Activated naive CD4-positive, alpha-beta T cell treated with anti-CD3 and anti-CD28 coated beads, Interleukin-2, amount 50 U/mL, for 72 hours (primary cell): ENCODE results near the gene SLC27A2. TPM values are rescaled to one million over a fixed set of nuclear protein-coding genes. Genes with fewer than 3 reads are reported as not detected.
A peak's percentile ranks its signal among the peaks of the same experiment; 100 is the strongest.
"Not testable (repeated sequence)": the region's sequence is repeated elsewhere in the genome, so short reads cannot be mapped to it uniquely, and the experiment has no call there.

Source experiments
- ATAC-seq, 2 donors: fragments of 150-1000 bp; cut with Tn5 transposase; 2 replicates each; pipeline ENCODE4 v1.10.0; 2021; ENCODE audit warnings: mild to moderate bottlenecking in 2 of 2, moderate library complexity in 2 of 2
- DNase-seq, 2 donors: peaks; one replicate each; pipeline ENCODE4 v3.0.0; 2021 to 2022; ENCODE audit warnings: low spot score in 2 of 2
- H3K27ac Mint-ChIP-seq, 2 donors: one replicate each; pipeline ENCODE4 v1.8.0; 2022; ENCODE audit warnings: mild to moderate bottlenecking in 2 of 2, mixed read lengths in 2 of 2
- H3K36me3 Mint-ChIP-seq, 2 donors: one replicate each; pipeline ENCODE4 v1.8.0; 2022; ENCODE audit warnings: mixed read lengths in 2 of 2
- H3K9me3 Mint-ChIP-seq, 2 donors: one replicate each; pipeline ENCODE4 v1.8.0; 2022; ENCODE audit warnings: mixed read lengths in 2 of 2
- total RNA-seq, 2 donors: library from RNA; stranded (reverse); gene quantifications; one replicate each; pipeline ENCODE4 v1.2.3, GENCODE V29; 2022

SLC27A2 gene
- total RNA-seq, 2 donors from 2014 or later = 20.1 to 54.7 TPM

GRCh38 chr15:50182219-50183013, 420 bp downstream of the SLC27A2 start:
- peaks cover 20 to 52% of the 10 kb centered on the region in 2 donors for H3K36me3 Mint-ChIP-seq
- DNase-seq (peak; percentile 55 to 70), ATAC-seq (peak; percentile 64 to 69)
- H3K27ac Mint-ChIP-seq = peak overlapping the region; percentile 87 to 94
- peaks cover 0 to 5% of the 10 kb centered on the region in 2 donors for H3K9me3 Mint-ChIP-seq

DNA sequence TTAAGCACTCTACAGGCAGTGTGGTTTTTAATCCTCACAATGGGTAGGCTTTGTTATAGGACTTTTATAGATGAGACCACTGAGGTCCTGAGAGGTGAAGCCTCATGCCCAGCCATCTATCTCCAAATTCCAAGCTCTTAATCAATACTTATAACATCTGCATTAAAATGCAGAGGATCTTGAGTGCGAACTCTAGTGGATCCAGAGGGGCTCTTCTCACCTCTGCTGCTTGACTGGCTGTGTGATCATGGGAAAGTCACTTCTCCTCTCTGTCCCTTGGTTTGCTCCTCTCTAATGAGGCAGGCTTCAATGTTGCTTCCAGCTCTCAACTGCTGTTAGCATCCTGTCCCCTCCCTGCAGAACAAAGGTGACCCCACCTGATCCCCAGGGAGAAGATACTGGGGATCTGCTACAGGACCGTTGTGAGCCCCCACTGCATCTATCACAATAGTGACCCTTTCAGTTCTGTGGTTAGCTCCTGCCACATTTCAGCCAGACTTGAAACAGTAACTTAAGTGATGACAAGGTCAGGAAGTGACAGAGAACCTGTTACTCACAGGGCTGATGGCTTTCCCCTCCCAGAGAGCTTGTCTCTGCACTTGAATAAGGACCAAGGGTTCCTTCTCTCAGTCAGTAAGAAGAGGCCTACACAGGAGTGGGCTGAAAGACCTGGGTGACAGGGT, 1.3 kb downstream of the SLC27A2 start:
- DNase-seq (peak; percentile 28 to 62), ATAC-seq (peak; percentile 69 to 83)
- Mint-ChIP-seq H3K27ac (peak overlapping the region; percentile 70 to 87), H3K9me3 (peaks cover 0 to 10% of the 10 kb centered on the region in 2 donors), H3K36me3 (peaks cover 23 to 54% of the 10 kb centered on the region in 2 donors)

DNA sequence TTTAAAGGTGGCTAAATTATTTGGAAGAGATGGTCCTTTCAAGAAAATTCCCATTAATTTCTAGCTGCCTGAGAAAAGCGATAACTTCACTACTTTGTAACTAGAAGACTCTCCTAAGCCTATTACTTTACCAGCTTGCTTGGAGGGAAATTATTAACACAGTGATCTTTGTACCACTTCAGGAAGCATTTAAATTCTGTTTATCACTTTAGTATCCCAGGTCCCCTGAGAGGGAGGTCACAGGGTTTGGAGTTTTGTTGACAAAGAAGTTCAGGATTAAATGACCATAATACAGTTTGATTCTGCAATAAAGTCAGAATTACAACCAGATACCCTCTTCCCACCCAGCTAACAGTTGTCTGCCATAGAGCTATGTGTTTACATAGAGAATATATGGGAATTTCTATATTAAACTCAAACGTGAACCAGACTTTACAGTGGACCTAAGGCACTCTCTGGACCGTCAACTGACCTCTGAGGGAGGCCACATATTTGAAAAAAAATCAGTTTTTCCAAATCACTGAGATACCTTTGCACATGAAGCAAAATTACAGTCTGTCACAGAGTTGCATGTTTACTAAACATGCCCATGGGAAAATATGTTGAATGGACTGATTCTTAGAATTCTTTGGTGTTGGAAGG, 3.0 kb downstream of the SLC27A2 start:
- DNase-seq (no peak), ATAC-seq (no peak)
- Mint-ChIP-seq H3K36me3 (peaks cover 23 to 65% of the 10 kb centered on the region in 2 donors), H3K27ac (no peak overlapping the region), H3K9me3 (peaks cover 0 to 5% of the 10 kb centered on the region in 2 donors)

- peaks cover 19 to 65% of the 10 kb centered on the region in 2 donors for H3K36me3 Mint-ChIP-seq
- ATAC-seq (no peak), DNase-seq (no peak)
- peaks cover 0 to 5% of the 10 kb centered on the region in 2 donors for H3K9me3 Mint-ChIP-seq
- no peak overlapping the region for H3K27ac Mint-ChIP-seq
Measured at GRCh38 chr15:50186090-50186489, 4.1 kb downstream of the SLC27A2 start.

GRCh38 chr15:50186752-50187151, 4.8 kb downstream of the SLC27A2 start:
- Mint-ChIP-seq H3K36me3 (peaks cover 23 to 67% of the 10 kb centered on the region in 2 donors), H3K27ac (no peak overlapping the region), H3K9me3 (peaks cover 0 to 5% of the 10 kb centered on the region in 2 donors)
- no peak for ATAC-seq
- DNase-seq = no peak

DNA sequence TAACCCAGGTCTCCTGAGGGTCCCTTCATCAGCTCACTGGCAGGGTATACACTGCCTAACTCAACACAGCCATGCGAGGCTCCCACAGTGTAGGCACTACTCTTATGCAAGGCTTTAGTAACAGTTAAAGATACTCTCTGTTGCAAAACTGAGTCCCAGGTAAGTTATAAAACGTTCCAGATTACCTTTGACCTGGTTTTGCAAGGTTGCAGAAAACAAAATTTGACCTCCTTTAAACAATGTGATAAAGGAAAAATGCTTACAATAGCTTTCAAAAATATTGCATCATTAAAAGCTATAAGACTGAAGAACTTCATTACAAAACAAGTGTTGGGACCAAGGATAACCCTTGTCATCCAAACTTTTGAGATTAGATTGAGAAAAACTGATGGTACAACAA, 5.5 kb downstream of the SLC27A2 start:
- peaks cover 20 to 69% of the 10 kb centered on the region in 2 donors for H3K36me3 Mint-ChIP-seq

DNA sequence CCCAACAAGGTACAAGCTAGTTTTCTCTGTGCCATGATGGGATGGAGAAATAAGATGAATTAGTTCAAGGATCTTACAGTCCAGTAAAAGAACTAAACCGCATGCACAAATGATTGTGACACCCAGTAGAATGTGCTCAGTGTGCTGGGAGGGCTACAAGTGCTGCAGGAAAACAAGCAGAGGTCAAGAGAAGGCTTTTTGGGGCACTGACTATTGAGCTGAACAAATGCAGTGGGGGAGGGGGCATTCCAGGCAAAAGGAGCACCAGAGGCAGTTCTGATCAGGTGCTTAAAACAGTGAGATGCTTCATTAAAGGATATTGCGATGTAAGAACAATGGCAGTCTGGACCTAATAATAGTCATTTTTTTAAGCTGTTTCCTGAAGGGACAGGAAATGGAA, 6.0 kb downstream of the SLC27A2 start:
- Mint-ChIP-seq H3K36me3 (peaks cover 20 to 68% of the 10 kb centered on the region in 2 donors), H3K27ac (no peak overlapping the region), H3K9me3 (peaks cover 0 to 5% of the 10 kb centered on the region in 2 donors)
- no peak for ATAC-seq
- DNase-seq = no peak

More for the DNA sequence above, 5.5 kb downstream of the SLC27A2 start:
- H3K27ac Mint-ChIP-seq = no peak overlapping the region
- peaks cover 0 to 5% of the 10 kb centered on the region in 2 donors for H3K9me3 Mint-ChIP-seq
- DNase-seq (no peak), ATAC-seq (no peak)

DNA sequence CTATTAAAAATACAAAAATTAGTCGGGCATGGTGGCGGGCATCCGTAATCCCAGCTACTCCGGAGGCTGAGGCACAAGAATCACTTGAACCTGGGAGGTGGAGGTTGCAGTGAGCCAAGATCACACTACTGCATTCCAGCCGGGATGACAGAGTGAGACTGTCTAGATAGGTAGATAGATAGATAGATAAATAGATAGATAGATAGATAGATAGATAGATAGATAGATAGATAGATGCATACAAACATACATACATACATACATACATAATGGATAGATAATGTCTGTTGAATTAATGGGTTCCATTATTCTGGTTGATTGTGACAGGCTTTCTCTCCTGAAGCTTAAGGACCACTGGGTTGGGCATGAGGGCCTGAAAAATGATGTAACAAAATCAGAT, 6.8 kb downstream of the SLC27A2 start:
- H3K27ac Mint-ChIP-seq, H3K9me3 Mint-ChIP-seq, ATAC-seq, DNase-seq: not testable (repeated sequence)
- peaks cover 19 to 65% of the 10 kb centered on the region in 2 donors for H3K36me3 Mint-ChIP-seq

- DNase-seq (no peak), ATAC-seq (no peak)
- H3K36me3 Mint-ChIP-seq = peaks cover 19 to 61% of the 10 kb centered on the region in 2 donors
- peaks cover 0 to 5% of the 10 kb centered on the region in 2 donors for H3K9me3 Mint-ChIP-seq
- no peak overlapping the region for H3K27ac Mint-ChIP-seq
Measured at GRCh38 chr15:50189633-50190032, 7.6 kb downstream of the SLC27A2 start.

GRCh38 chr15:50190166-50190570, 8.2 kb downstream of the SLC27A2 start:
- Mint-ChIP-seq H3K27ac (peak overlapping the region; percentile 22 to 26), H3K36me3 (peaks cover 19 to 61% of the 10 kb centered on the region in 2 donors), H3K9me3 (peaks cover 0 to 5% of the 10 kb centered on the region in 2 donors)
- no peak for DNase-seq
- ATAC-seq = no peak

GRCh38 chr15:50190723-50191122, 8.7 kb downstream of the SLC27A2 start:
- peak overlapping the region in 1 of 2 donors; percentile 22 for H3K27ac Mint-ChIP-seq
- peak in 1 of 2 donors; percentile 88 for ATAC-seq
- peaks cover 0 to 5% of the 10 kb centered on the region in 2 donors for H3K9me3 Mint-ChIP-seq
- no peak for DNase-seq
- H3K36me3 Mint-ChIP-seq = peaks cover 19 to 61% of the 10 kb centered on the region in 2 donors

GRCh38 chr15:50192164-50192563, 10.2 kb downstream of the SLC27A2 start:
- no peak for ATAC-seq
- Mint-ChIP-seq H3K27ac (no peak overlapping the region), H3K9me3 (peaks cover 0 to 5% of the 10 kb centered on the region in 2 donors), H3K36me3 (peaks cover 14 to 52% of the 10 kb centered on the region in 2 donors)
- no peak for DNase-seq

DNA sequence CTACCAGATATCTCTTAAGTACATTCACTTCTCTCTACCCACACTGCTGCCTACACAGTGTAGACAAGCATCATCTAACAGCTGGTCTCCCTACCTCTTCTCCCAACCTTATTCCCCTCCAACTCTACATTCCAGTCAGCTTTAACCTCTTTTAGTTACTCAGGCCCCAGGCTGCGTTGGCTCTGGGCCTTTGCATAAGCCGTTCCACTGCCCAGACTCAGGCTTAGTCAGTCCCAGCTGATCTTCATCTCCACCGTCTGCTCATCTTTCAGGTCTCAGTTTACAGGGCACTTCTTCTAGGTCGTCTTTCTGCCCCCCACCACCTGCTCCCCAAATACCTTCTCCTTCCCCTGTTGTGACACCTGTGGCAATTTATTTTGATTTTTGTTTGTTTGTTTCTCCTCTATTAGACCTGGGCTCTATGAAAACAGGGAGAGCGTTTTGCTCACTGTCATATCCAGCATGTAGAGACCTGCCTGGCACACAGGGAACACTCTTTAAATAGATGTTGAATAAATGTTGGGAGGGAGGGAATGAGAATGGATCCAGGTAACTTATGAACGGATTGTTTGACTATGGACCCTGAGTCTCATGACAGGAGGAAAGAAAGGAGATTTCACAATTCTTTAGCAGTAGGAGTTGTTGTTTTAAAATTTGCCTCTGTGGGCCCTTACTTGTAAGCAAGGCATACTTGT, 11.1 kb downstream of the SLC27A2 start:
- H3K36me3 Mint-ChIP-seq = peaks cover 10 to 51% of the 10 kb centered on the region in 2 donors
- H3K27ac Mint-ChIP-seq = no peak overlapping the region
- ATAC-seq (no peak), DNase-seq (no peak)
- no peaks in the 10 kb centered on the region for H3K9me3 Mint-ChIP-seq

DNA sequence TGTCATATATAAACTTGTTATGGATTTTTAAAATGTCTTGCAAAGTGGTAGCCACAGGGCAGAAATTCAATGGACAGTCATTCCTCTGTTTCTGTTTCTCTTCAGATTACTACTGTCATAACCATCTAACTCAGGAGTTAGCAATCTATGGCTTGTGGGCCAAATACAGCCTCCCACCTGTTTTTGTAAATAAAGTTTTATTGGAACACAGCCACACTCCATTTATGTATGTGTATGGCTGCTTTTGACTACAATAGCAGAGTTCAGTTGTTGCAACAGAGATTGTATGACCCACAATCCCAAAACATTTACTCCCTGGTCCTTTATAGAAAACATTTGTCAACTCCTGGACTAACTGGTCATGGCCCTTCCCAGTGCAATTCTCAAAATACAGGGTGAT, 20.0 kb downstream of the SLC27A2 start:
- H3K9me3 Mint-ChIP-seq = no peaks in the 10 kb centered on the region
- ATAC-seq (no peak), DNase-seq (no peak)
- H3K36me3 Mint-ChIP-seq = peaks cover 5 to 57% of the 10 kb centered on the region in 2 donors
- no peak overlapping the region for H3K27ac Mint-ChIP-seq

DNA sequence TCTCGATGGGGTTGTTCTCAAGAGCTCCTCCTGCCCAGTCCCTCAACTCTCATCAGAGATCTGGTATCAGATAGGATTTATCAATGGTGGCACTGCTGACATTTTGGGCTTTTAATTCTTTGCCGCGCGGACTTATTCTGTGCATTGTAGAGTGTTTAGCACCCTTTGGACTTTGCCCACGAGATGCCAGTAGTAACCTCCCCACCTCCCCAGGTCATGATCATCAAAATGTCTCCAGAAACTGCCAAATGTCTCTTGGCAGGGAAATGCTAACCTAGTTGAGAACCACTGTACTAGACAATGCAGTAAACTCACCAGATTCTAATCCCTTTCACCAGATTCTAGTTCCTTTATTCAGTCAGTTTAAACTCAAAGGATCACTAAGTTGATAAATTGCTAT, 24.0 kb downstream of the SLC27A2 start:
- Mint-ChIP-seq H3K9me3 (peaks cover 5 to 11% of the 10 kb centered on the region in 2 donors), H3K36me3 (peaks cover 23 to 70% of the 10 kb centered on the region in 2 donors), H3K27ac (no peak overlapping the region)
- DNase-seq (no peak), ATAC-seq (no peak)

DNA sequence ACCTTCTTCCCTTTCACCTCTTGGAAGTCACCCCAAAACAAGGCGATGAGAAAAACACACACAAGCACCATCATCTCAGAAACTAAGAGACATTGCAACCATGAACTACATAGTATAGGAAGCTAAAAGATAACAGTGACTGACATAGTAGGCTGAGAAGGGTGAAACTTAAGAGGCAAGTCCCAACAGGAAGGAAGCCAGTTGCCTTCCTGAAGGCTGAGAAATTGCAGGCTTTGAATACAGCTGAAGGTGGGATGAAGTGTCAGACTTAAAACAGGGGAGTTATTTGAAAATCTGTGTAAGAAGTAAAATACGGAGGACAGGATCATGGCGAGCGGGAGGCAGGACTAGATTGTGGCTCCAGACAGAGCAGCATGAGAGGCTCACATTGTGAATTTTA, 27.8 kb downstream of the SLC27A2 start:
- peak overlapping the region in 1 of 2 donors; percentile 2 for H3K27ac Mint-ChIP-seq
- peaks cover 39 to 92% of the 10 kb centered on the region in 2 donors for H3K36me3 Mint-ChIP-seq
- H3K9me3 Mint-ChIP-seq = peaks cover 22 to 35% of the 10 kb centered on the region in 2 donors
- ATAC-seq (no peak), DNase-seq (no peak)
